T-helper 1 cell treated with Interleukin-12 subunit alpha and Interleukin-12 subunit beta and Interleukin-4 antibody, amounts not matched to agents 30 μg/mL and 1 μg/mL, for 36 hours (primary cell): ENCODE measurements around the gene UBL5.

Experiments
- H3K27ac Mint-ChIP-seq: one replicate; pipeline ENCODE4 v1.8.0; 2021; ENCODE audit warnings: mild to moderate bottlenecking, mixed read lengths
- H3K27me3 Mint-ChIP-seq: one replicate; pipeline ENCODE4 v1.8.0; 2021; ENCODE audit warnings: low read depth, mixed read lengths
- H3K36me3 Mint-ChIP-seq: one replicate; pipeline ENCODE4 v1.8.0; 2021; ENCODE audit warnings: low read depth, mixed read lengths
- H3K4me1 Mint-ChIP-seq: one replicate; pipeline ENCODE4 v1.8.0; 2021; ENCODE audit warnings: low read depth, mixed read lengths
- H3K4me3 Mint-ChIP-seq: one replicate; pipeline ENCODE4 v1.8.0; 2021; ENCODE audit warnings: mild to moderate bottlenecking, moderate library complexity, mixed read lengths
- H3K9me3 Mint-ChIP-seq: one replicate; pipeline ENCODE4 v1.8.0; 2021; ENCODE audit warnings: mixed read lengths

UBL5 gene

GRCh38 chr19:9875796-9876195 is 48.1 kb downstream of the UBL5 start:
- no peaks in the 10 kb centered on the region for H3K36me3 Mint-ChIP-seq
- no peaks in the 10 kb centered on the region for H3K27me3 Mint-ChIP-seq
- no peak overlapping the region for H3K4me3 Mint-ChIP-seq
- H3K27ac Mint-ChIP-seq, result no peak overlapping the region
- H3K9me3 Mint-ChIP-seq, result no peaks in the 10 kb centered on the region
- peaks cover 3% of the 10 kb centered on the region for H3K4me1 Mint-ChIP-seq

- Mint-ChIP-seq H3K4me1 (peaks cover 3% of the 10 kb centered on the region), H3K36me3 (no peaks in the 10 kb centered on the region), H3K9me3 (no peaks in the 10 kb centered on the region), H3K27ac (no peak overlapping the region), H3K27me3 (no peaks in the 10 kb centered on the region), H3K4me3 (no peak overlapping the region)
Measured at GRCh38 chr19:9877780-9878510, 50.2 kb downstream of the UBL5 start.

DNA sequence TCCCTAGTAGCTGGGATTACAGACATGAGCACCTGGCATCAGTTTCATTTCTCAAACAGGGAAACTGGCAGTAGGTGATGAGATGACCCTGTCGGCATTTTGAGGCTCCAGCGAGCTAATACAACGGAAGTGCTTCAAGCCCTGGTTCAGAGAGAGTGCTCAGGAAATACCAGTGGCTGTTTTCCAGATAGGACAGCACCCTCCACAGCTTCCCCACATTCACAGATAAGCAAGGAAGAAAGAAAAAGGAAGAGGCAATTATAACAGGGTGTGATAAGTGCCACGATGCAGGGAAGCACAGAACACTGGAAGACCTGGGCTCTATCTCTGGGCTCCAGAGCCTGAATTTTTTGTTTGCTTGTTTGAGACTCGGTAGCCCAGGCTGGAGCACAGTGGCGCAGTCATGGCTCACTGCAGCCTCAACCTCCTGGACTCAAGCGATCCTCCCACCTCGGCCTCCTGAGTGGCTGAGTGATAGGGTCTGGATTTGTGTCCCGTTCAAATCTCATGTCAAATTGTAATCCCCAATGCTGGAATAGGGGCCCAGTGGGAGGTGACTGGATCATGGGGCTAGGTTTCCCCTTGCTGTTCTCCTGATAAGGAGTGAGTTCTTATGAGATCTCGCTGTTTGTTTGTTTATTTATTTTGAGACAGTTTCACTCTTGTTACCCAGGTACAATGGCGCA is 50.9 kb downstream of the UBL5 start:
- Mint-ChIP-seq H3K4me1 (peaks cover 3% of the 10 kb centered on the region), H3K9me3 (no peaks in the 10 kb centered on the region), H3K27ac (no peak overlapping the region), H3K36me3 (no peaks in the 10 kb centered on the region), H3K27me3 (no peaks in the 10 kb centered on the region), H3K4me3 (no peak overlapping the region)
